ENCODE measurements around the gene EPB41L3. TPM values are rescaled to one million over a fixed set of nuclear protein-coding genes. Genes with fewer than 3 reads are reported as not detected.

The EPB41L3 gene
- total and polyA plus RNA-seq, 2 experiments from 2014 or later, result 8.0 to 11.7 TPM

GRCh38 chr18:5475267-5475666 is 68.5 kb downstream of the EPB41L3 start:
- no peak overlapping the region for H3K4me3 ChIP-seq
- H3K27ac ChIP-seq (ENCODE audit: low read depth), result no peak overlapping the region
- no peaks in the 10 kb centered on the region for H3K79me2 ChIP-seq (replicated peaks; ENCODE audit: insufficient read depth)
- H4K20me1 ChIP-seq (replicated peaks; ENCODE audit: insufficient read depth), result no peaks in the 10 kb centered on the region
- no peaks in the 10 kb centered on the region for H3K27me3 ChIP-seq (ENCODE audit: insufficient read depth)
- H3K36me3 ChIP-seq (ENCODE audit: insufficient read depth), result no peaks in the 10 kb centered on the region
- Mint-ChIP-seq H3K4me3 (no peak overlapping the region), H3K27ac (no peak overlapping the region), H3K9me3 (no peaks in the 10 kb centered on the region), H3K36me3 (ENCODE audit: low read depth) (no peaks in the 10 kb centered on the region), H3K27me3 (ENCODE audit: insufficient read depth, low read depth, poor library complexity) (no peaks in the 10 kb centered on the region), H3K4me1 (peaks cover 24% of the 10 kb centered on the region; the same call in 2 of the 3 replicates)
- DNase-seq (ENCODE audit: low spot score), result no peak
- peaks cover 14% of the 10 kb centered on the region for H3K4me1 ChIP-seq (ENCODE audit: insufficient read depth)
- no peaks in the 10 kb centered on the region for H3F3A ChIP-seq (replicated peaks; ENCODE audit: low read depth)
- 0 out of 2 replicates have a peak, but pooled peaks cover 5% of the 10 kb centered on the region for H3K9me2 ChIP-seq (ENCODE audit: insufficient read depth)
- H2AFZ ChIP-seq, result no peak overlapping the region
- ATAC-seq, result no peak
- TF ChIP-seq ZNF114 (CRISPR knock-in tag; IDR thresholded peaks at IDR 0.05) (no peak), CTCF (conservative IDR thresholded peaks at IDR 0.05; ENCODE audit: low read depth in 2 of 2) (no peak), NANOG (IDR thresholded peaks at IDR 0.05; ENCODE audit: borderline replicate concordance) (no peak), JUNB (IDR thresholded peaks at IDR 0.05; ENCODE audit: unreplicated experiment) (no peak), ZNF462 (CRISPR knock-in tag; IDR thresholded peaks at IDR 0.05) (no peak), EZH2 (IDR thresholded peaks at IDR 0.05; ENCODE audit: low read depth, unreplicated experiment) (no peak), POLR2AphosphoS5 (IDR thresholded peaks at IDR 0.05; ENCODE audit: low read depth) (no peak)
- TF ChIP-seq, protein P1, sequence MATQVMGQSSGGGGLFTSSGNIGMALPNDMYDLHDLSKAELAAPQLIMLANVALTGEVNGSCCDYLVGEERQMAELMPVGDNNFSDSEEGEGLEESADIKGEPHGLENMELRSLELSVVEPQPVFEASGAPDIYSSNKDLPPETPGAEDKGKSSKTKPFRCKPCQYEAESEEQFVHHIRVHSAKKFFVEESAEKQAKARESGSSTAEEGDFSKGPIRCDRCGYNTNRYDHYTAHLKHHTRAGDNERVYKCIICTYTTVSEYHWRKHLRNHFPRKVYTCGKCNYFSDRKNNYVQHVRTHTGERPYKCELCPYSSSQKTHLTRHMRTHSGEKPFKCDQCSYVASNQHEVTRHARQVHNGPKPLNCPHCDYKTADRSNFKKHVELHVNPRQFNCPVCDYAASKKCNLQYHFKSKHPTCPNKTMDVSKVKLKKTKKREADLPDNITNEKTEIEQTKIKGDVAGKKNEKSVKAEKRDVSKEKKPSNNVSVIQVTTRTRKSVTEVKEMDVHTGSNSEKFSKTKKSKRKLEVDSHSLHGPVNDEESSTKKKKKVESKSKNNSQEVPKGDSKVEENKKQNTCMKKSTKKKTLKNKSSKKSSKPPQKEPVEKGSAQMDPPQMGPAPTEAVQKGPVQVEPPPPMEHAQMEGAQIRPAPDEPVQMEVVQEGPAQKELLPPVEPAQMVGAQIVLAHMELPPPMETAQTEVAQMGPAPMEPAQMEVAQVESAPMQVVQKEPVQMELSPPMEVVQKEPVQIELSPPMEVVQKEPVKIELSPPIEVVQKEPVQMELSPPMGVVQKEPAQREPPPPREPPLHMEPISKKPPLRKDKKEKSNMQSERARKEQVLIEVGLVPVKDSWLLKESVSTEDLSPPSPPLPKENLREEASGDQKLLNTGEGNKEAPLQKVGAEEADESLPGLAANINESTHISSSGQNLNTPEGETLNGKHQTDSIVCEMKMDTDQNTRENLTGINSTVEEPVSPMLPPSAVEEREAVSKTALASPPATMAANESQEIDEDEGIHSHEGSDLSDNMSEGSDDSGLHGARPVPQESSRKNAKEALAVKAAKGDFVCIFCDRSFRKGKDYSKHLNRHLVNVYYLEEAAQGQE (IDR thresholded peaks at IDR 0.05; ENCODE audit: unreplicated experiment), result no peak
- H3K4me2 ChIP-seq, result no peak overlapping the region
